Fibroblast of villous mesenchyme (primary cell): ENCODE results near the gene ANKRD11. TPM values are rescaled to one million over a fixed set of nuclear protein-coding genes. Genes with fewer than 3 reads are reported as not detected.
A peak's percentile ranks its signal among the peaks of the same experiment; 100 is the strongest.
"Not testable (repeated sequence)": the region's sequence is repeated elsewhere in the genome, so short reads cannot be mapped to it uniquely, and the experiment has no call there.

Source experiments
- DNase-seq: peaks from one replicate; pipeline ENCODE4 v3.0.0-alpha.2; 2010; ENCODE audit warnings: low read depth
- H3K4me3 ChIP-seq: 2 replicates; pipeline ENCODE4 v1.5.1; 2011; ENCODE audit warnings: low read depth, mild to moderate bottlenecking, low read length
- total RNA-seq: library from RNA; depleted of rRNA; stranded (reverse); fragments of >200 nt; gene quantifications from 2 replicates; pipeline ENCODE4 v1.2.3, GENCODE V29; 2012
- TF ChIP-seq, protein P1 (sequence below): IDR thresholded peaks from 2 replicates; pipeline ENCODE4 v1.5.1; 2012; ENCODE audit warnings: low read depth, mild to moderate bottlenecking, low read length; ENCODE audit not compliant: insufficient read depth

The ANKRD11 gene
- total RNA-seq, 1 donor: 69.5 TPM

DNA sequence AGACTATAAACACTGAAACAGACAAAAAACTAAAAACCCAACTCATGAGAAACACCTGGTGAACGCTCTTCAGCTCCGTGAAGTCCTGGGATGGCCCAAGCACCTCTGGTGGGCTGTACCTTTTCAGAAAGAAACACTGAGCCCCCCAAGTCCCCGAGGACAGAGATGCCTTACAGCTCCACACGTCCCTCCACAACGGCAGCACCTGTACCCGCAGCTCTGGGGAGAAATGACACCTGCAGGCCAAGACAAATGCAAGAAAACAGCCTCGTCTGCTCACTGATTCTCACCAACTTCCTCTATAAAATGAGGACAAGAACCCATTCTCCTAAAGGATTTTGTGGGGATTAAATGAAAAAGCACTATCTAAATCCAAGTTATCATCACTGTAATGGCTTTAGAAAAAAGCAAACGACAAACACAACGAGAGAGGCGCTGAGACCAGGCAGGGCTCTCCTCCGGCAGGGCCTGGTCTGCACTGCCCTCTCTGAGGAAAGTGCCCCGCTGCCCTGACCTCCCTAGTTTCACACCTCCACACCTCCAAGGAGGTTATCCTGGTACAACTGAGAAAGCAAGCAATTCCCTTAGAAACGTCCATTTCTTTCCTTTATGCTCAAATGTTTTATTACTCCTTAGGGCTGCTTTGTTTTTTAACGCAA lies 158.0 kb downstream of the ANKRD11 start:
- DNase-seq: no peak
- no peak overlapping the region for H3K4me3 ChIP-seq
- TF ChIP-seq, protein P1, sequence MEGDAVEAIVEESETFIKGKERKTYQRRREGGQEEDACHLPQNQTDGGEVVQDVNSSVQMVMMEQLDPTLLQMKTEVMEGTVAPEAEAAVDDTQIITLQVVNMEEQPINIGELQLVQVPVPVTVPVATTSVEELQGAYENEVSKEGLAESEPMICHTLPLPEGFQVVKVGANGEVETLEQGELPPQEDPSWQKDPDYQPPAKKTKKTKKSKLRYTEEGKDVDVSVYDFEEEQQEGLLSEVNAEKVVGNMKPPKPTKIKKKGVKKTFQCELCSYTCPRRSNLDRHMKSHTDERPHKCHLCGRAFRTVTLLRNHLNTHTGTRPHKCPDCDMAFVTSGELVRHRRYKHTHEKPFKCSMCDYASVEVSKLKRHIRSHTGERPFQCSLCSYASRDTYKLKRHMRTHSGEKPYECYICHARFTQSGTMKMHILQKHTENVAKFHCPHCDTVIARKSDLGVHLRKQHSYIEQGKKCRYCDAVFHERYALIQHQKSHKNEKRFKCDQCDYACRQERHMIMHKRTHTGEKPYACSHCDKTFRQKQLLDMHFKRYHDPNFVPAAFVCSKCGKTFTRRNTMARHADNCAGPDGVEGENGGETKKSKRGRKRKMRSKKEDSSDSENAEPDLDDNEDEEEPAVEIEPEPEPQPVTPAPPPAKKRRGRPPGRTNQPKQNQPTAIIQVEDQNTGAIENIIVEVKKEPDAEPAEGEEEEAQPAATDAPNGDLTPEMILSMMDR: no peak

DNA sequence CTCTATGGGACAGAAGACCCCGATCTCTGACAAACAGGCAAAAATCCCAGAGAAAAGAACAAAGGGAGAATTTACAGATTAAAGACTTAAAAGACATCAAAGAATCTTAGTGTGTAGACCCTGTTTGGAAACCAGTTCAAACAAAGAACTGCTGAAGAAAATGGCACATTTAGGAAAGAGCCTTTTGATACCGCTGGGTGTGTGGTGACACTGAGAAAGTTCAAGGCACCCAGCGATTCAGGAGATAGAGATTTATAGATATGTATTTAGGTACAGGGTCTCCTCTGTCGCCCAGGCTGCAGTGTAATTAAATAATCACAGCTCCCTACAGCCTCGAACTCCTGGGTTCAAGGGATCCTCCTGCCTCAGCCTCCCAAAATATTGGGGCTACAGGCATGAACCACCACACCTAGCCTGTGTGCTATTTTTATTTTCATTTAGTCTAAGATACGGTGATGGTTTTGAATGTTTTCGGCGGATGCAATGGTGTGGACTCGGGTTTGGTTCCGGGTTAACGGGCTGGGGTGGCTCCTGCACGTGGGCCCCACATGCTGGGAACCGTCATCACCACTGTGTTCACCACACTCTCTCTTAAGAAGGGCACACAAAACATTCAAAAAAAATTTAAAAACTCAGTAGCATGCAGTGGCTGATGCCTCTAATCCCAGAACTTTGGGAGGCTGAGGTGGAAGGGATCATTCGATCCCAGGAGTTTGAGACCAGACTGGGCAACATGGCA lies 158.8 kb downstream of the ANKRD11 start:
- no peak for DNase-seq
- no peak overlapping the region for H3K4me3 ChIP-seq
- TF ChIP-seq, protein P1: no peak

DNA sequence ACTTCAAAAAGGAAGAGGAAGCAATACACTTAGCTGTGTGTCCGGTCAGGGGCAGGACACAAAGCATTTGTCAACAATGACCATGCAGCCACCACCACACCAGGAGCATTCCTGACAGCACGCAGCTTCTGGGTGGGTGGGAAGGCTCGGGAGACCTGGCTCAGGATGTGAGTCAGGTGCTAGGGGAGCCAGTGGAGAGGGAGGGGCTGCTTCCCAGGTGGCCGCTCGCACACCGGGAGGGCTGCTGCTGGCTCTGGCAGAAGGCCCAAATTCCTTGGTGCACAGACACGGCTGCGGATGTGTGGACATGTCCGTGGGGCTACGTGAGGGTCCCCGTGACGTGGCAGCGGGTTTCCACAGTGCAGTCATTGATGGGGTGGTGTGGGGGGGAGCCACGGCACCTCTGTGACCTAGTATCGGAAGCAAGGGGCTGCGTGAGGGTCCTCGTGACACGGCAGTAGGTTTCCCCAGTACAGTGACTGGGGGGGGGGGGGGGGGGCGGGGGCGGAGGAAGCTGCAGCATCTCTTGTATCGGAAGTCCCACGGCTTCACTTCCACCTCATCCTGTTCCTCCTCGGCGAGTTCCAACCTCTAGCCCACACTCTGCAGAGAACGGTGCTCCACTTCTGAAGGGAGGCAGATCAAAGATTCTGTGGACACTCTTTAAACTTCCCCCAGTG lies 160.0 kb downstream of the ANKRD11 start:
- TF ChIP-seq, protein P1: no peak
- DNase-seq: no peak
- H3K4me3 ChIP-seq: no peak overlapping the region

DNA sequence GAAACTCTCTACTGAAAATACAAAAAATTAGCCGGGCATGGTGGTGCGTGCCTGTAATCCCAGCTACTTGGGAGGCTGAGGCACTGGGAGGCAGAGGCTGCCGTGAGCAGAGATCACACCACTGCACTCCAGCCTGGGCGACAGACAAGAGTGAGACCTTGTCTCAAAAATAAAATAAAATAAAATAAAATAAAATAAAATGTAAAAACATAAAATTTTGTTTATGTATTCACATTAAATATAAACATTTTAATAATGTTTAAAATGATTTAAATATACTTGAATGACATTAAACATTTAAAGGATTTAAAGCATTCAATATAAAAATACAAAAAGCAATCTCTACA lies 160.6 kb downstream of the ANKRD11 start:
- not testable (repeated sequence) for DNase-seq, H3K4me3 ChIP-seq

DNA sequence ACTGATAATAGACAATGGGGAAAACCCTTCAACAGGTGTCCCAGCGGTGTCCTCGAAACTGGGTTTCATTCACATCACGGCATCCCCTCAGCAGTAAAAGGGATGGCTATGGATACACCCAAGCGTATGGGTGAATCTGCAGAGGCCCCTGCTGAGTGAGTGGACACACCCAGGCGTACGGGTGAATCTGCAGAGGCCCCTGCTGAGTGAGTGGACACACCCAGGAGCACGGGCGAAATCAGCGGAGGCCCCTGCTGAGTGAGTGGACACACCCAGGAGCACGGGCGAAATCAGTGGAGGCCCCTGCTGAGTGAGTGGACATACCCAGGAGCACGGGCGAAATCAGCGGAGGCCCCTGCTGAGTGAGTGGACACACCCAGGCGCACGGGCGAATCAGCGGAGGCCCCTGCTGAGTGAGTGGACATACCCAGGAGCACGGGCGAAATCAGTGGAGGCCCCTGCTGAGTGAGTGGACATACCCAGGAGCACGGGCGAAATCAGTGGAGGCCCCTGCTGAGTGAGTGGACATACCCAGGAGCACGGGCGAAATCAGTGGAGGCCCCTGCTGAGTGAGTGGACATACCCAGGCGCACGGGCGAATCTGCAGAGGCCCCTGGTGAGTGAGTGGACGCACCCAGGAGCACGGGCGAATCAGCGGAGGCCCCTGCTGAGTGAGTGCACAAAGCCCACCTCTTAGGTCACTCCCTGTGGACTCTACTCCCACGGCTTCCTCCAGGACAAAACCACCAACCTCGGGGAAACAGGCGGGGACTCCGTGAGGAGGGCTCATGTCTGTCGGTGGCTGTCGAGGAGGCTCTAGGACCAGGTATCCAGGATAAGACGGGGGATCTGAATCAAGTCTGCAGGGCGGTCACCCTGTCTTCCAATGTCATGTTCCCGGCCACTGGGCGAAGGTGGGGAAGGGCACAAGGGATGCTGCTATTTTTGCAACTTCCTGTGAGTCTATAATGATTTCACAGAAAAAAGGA lies 161.7 kb downstream of the ANKRD11 start:
- DNase-seq, H3K4me3 ChIP-seq: not testable (repeated sequence)

DNA sequence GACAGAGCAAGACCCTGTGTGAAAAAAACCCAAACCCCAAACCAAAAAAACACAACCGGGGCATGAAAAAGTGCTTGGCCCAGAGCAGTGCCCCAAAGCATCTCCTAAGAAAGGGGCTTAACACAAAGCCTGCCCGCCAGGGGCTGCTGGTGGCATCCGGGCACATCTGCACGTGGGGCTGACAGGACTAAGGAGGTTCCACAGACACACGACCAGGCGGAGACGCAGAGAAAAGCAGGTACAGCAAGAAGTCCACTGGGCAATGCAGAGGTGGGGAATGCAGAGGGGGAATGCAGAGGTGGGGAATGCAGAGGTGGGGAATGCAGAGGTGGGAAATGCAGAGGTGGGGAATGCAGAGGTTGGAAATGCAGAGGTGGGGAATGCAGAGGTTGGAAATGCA lies 163.6 kb downstream of the ANKRD11 start:
- H3K4me3 ChIP-seq: no peak overlapping the region
- TF ChIP-seq, protein P1: no peak
- no peak for DNase-seq

DNA sequence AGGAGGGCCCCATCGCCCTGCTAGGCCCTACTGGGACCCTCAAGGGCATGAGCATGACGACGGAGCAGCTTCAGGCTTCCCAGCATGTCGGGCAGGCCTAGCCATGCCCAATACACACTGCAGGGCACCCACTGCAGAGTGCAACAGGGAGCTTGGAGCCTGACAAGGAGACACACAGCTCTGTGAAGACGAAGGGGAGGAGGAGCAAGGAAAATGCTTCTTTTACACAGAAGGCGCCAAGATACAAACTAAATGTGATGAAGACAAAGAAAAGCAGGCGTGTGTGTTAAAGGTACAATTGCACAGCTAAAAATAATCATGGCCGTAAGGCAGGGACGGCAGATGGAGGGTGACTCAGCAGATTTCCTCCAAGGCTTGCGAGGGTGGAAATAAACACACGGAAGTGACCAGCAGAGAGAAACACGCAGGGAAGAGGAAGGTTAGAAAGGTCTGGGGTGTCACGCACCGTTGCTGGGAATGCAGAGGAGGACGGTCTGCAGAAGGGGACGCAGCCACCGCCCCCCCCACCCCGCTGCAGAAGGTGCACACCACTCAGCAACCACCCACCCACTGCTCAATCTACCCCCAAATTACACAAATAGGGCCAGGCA lies 164.4 kb downstream of the ANKRD11 start:
- peak; percentile 92 for DNase-seq
- H3K4me3 ChIP-seq: no peak overlapping the region
- TF ChIP-seq, protein P1: no peak
